GM19025 (cell line): ENCODE data around the gene REG4.

Experiments
- ATAC-seq: cut with Tn5 transposase; IDR thresholded peaks from one replicate; pipeline ENCODE4 v1.9.1; 2021; ENCODE audit warnings: mild to moderate bottlenecking, low read depth, moderate library complexity; ENCODE audit not compliant: unreplicated experiment

REG4 gene

GRCh38 chr1:119782631-119783325 lies 28.5 kb downstream of the REG4 start:
- ATAC-seq, result no peak

- ATAC-seq, result no peak
Measured at GRCh38 chr1:119781434-119782210, 29.6 kb downstream of the REG4 start.

- ATAC-seq, result no peak
Measured at GRCh38 chr1:119779869-119780356, 31.3 kb downstream of the REG4 start.

GRCh38 chr1:119778886-119779560 lies 32.2 kb downstream of the REG4 start:
- ATAC-seq, result no peak

- ATAC-seq, result no peak
Measured at GRCh38 chr1:119778359-119778758, 32.9 kb downstream of the REG4 start.

- ATAC-seq, result no peak
Measured at GRCh38 chr1:119774746-119775490, 36.3 kb downstream of the REG4 start.

GRCh38 chr1:119773711-119774241 lies 37.5 kb downstream of the REG4 start:
- ATAC-seq, result no peak

- no peak for ATAC-seq
Measured at GRCh38 chr1:119772298-119772697, 39.0 kb downstream of the REG4 start.

GRCh38 chr1:119771770-119772169 lies 39.5 kb downstream of the REG4 start:
- ATAC-seq, result no peak

- ATAC-seq, result no peak
Measured at GRCh38 chr1:119771016-119771415, 40.2 kb downstream of the REG4 start.

- ATAC-seq, result no peak
Measured at GRCh38 chr1:119768778-119769177, 42.5 kb downstream of the REG4 start, which contains the start of gene HMGCS2. Gene HMGCS2, minus strand, starts transcription at chr1:119768905. Its CDS starts 61 bp downstream, at chr1:119768844.

GRCh38 chr1:119767486-119767885 lies 43.8 kb downstream of the REG4 start:
- no peak for ATAC-seq

- no peak for ATAC-seq
Measured at GRCh38 chr1:119766374-119766794, 44.9 kb downstream of the REG4 start.

GRCh38 chr1:119764220-119764619 lies 47.0 kb downstream of the REG4 start:
- ATAC-seq, result no peak

GRCh38 chr1:119762953-119763352 lies 48.3 kb downstream of the REG4 start:
- no peak for ATAC-seq

GRCh38 chr1:119762409-119762808 lies 48.9 kb downstream of the REG4 start:
- no peak for ATAC-seq

- ATAC-seq, result no peak
Measured at GRCh38 chr1:119758584-119758983, 52.7 kb downstream of the REG4 start.

GRCh38 chr1:119752592-119752991 lies 58.7 kb downstream of the REG4 start:
- ATAC-seq, result no peak

- no peak for ATAC-seq
Measured at GRCh38 chr1:119748040-119748439, 63.2 kb downstream of the REG4 start.

- ATAC-seq, result no peak
Measured at GRCh38 chr1:119747451-119747850, 63.8 kb downstream of the REG4 start.
